Measurements from ENCODE around the gene LRPAP1. TPM values are rescaled to one million over a fixed set of nuclear protein-coding genes. Genes with fewer than 3 reads are reported as not detected.
A peak's percentile ranks its signal among the peaks of the same experiment; 100 is the strongest.
"Not testable (repeated sequence)": the region's sequence is repeated elsewhere in the genome, so short reads cannot be mapped to it uniquely, and the experiment has no call there.

LRPAP1 gene
- total and polyA plus RNA-seq, 7 donors, result 25.2 to 127 (median 87.4) TPM

DNA sequence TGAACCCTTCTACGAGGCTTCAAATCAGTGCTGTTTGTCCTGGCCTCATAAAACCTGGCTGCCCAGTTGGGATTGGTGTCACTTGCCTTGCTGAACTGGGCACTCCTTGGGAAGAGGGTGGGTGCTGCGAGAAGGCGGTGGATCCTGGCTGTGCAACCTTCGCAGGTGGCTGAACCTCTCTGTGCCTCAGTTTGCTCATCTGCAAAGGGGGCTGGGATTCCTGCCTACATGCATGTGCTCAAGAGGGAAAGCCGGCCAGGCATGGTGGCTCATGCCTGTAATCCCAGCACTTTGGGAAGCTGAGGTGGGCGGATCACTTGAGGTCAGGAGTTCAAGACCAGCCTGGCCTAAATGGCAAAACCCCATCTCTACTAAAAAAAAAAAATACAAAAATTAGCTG is 17.8 kb upstream of the LRPAP1 start:
- H3K4me3 ChIP-seq; intact Hi-C loops (cut with DNase I); H3K27ac ChIP-seq; H3K27me3 ChIP-seq; H3K9me3 ChIP-seq; H3K36me3 ChIP-seq; H3K4me1 ChIP-seq: not testable (repeated sequence)
- WGBS, 2 donors, result 84 to 91% methylated on average over 6 of the region's 6 CpGs
- DNase-seq, result peak; percentile 26

GRCh38 chr4:3549694-3550001 is 17.4 kb upstream of the LRPAP1 start:
- H3K36me3 ChIP-seq; DNase-seq; H3K4me1 ChIP-seq; H3K27ac ChIP-seq; intact Hi-C loops (cut with DNase I); H3K27me3 ChIP-seq; H3K9me3 ChIP-seq; H3K4me3 ChIP-seq: not testable (repeated sequence)
- 82 to 87% methylated on average over 5 of the region's 6 CpGs for WGBS, 2 donors

GRCh38 chr4:3548991-3549693 is 16.9 kb upstream of the LRPAP1 start:
- 82 to 84% methylated on average over 19 to 20 of the region's 21 CpGs for WGBS, 2 donors
- H3K9me3 ChIP-seq; H3K4me1 ChIP-seq; H3K4me3 ChIP-seq; H3K36me3 ChIP-seq; H3K27ac ChIP-seq; intact Hi-C loops (cut with DNase I); H3K27me3 ChIP-seq: not testable (repeated sequence)
- peak; percentile 21 for DNase-seq

- H3K27ac ChIP-seq; H3K9me3 ChIP-seq; H3K4me1 ChIP-seq; H3K36me3 ChIP-seq; H3K4me3 ChIP-seq; DNase-seq; H3K27me3 ChIP-seq; intact Hi-C loops (cut with DNase I): not testable (repeated sequence)
- 65 to 66% methylated on average over 4 of the region's 4 CpGs for WGBS, 2 donors
These were observed 14.5 kb upstream of the LRPAP1 start for GRCh38 chr4:3546721-3547120.

DNA sequence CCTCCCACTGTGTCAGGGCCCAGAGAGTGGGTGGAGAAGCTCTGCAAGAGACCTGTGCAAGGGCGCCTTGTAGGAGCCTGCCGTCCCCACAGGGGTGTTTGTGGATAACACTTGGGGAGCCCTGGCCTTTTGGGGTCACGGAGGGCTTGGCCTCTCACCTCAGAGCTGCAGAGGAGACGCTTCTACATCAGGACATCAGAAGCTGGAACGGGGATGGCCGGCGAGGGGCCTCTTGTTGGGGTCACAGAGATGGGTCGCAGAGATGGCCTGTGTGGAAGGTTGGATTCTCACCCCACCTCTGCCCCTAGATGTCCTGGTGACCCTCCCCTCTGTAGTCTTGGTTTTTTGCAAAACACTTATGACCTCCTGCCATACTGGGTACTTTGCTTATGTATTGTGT is 13.1 kb upstream of the LRPAP1 start:
- intact Hi-C loops (cut with DNase I); H3K36me3 ChIP-seq; H3K27me3 ChIP-seq; H3K27ac ChIP-seq; H3K9me3 ChIP-seq; H3K4me3 ChIP-seq; DNase-seq; H3K4me1 ChIP-seq: not testable (repeated sequence)
- WGBS, 2 donors, result 91 to 92% methylated on average over 8 of the region's 8 CpGs

DNA sequence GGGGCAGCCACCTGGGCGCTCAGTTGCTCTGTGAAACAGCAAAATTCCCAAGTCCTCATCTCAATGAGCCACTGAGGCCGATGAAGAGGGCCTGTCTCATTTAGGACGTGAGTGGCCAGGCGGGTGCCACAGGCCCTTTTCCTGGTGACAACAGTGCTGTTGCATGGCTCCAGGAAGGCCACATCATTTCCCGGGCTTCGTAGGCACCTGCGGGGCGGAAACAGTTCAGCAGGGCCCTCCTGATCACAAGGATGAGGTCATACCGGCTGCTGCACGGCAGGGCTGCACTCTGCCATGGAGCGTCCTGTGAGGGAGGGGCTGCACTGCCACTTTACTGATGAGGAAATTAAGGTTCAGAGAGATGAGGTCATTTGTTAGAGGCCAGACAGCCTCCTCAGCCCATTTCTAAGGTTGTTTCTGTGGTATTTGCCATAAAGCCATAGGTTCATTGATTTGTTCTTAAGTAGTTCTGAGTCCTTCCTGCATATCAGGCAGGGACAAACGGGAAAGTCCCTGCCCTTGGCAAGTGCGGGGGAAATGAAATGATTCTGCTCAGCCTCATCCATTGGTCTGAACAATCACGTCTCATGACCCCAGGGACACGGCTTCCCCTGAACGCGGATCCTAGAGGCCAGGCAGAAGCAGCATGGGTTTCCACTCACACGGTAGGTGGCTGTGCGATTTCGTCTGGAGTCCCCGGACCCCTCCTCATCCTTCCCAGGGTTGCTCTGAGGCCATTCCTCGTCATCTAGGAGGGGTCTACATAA is 12.2 kb upstream of the LRPAP1 start:
- H3K27ac ChIP-seq; H3K27me3 ChIP-seq; H3K9me3 ChIP-seq; H3K36me3 ChIP-seq; intact Hi-C loops (cut with DNase I); H3K4me3 ChIP-seq; DNase-seq; H3K4me1 ChIP-seq: not testable (repeated sequence)
- 46 to 59% methylated on average over 22 of the region's 22 CpGs for WGBS, 2 donors

DNA sequence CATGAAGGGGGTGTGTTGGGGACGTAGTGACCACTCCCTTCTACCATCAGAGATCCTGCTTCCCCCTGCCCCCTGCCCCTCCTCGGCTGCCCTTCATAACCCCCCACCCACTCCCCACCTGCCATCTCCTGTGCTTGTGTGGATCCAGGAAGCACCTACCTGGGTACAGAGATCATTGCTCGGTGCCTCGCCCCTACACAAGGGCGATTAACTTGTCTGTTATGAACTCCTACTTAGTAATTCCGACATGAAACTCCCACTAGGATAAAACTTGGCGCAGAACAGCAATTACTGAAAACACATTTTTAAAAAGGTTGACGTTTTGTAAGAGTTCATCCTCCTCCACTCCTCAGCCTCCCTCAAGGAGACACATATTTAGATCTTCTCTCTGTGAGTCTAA is 11.2 kb upstream of the LRPAP1 start:
- H3K4me3 ChIP-seq; DNase-seq; H3K36me3 ChIP-seq; H3K27me3 ChIP-seq; intact Hi-C loops (cut with DNase I); H3K9me3 ChIP-seq; H3K27ac ChIP-seq; H3K4me1 ChIP-seq: not testable (repeated sequence)
- WGBS, 2 donors, result 73 to 84% methylated on average over 8 of the region's 8 CpGs

GRCh38 chr4:3538906-3539305 is 6.7 kb upstream of the LRPAP1 start:
- H3K4me3 ChIP-seq, H3K27ac ChIP-seq, H3K4me1 ChIP-seq, H3K9me3 ChIP-seq, DNase-seq, H3K36me3 ChIP-seq, H3K27me3 ChIP-seq: not testable (repeated sequence)
- 96 to 97% methylated on average over 23 of the region's 23 CpGs for WGBS, 2 donors
- intact Hi-C loops (cut with DNase I), result loop anchor here (10.0 kb wide), 1 partner anchor 416 kb away; no protein-coding TSS in a partner anchor

DNA sequence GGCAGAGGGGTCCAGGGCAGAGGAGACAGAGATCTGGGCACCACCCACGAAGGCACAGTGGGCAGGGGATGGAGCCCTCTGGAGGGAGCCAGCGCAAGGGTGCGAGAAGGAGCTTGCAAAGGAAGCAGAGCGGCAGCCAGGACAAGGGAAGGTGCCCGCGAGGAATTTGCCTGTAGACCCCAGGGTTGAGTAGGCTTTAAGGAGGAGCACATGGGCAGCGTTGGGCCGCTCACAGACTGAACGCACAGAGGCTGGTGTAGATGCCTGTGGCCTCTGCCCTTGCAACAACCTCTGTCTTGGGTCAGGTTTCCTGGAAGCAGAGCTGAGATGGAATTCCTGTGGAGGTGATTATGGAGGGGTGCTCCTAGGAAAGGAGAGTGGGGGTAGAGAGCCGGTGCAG is 3.6 kb upstream of the LRPAP1 start:
- H3K9me3 ChIP-seq, H3K27ac ChIP-seq, H3K36me3 ChIP-seq, H3K4me3 ChIP-seq, H3K27me3 ChIP-seq, DNase-seq: not testable (repeated sequence)
- H3K4me1 ChIP-seq, result peaks cover 0 to 17% (median 14%) of the 10 kb centered on the region in 4 donors
- intact Hi-C loops (cut with DNase I), result loop anchor here (10.0 kb wide), 1 partner anchor 419 kb away; no protein-coding TSS in a partner anchor
- WGBS, 2 donors, result 87 to 90% methylated on average over 10 of the region's 10 CpGs

All from sigmoid colon (tissue), 7 donors.